Adrenal gland (tissue), 12 donors: ENCODE data around the gene ZBTB3. TPM values are rescaled to one million over a fixed set of nuclear protein-coding genes. Genes with fewer than 3 reads are reported as not detected.
"Not testable (repeated sequence)": the region's sequence is repeated elsewhere in the genome, so short reads cannot be mapped to it uniquely, and the experiment has no call there.

Source experiments
- DNase-seq, 7 donors: peaks; one replicate each; pipeline ENCODE4 v3.0.0-alpha.2; 2019 to 2020
- H3K27ac ChIP-seq, 5 donors: fragments of 200-600 bp; sonication (generic) in 4 of 5; 1 replicate in 3 of 5; 2 replicates in 2 of 5; pipeline versions ENCODE4 v1.5.1 to v1.8.0; 2016 to 2020; ENCODE audit warnings: mild to moderate bottlenecking in 1 of 5
- H3K27me3 ChIP-seq: fragments of 200-600 bp; 2 replicates; pipeline ENCODE4 v1.8.0; 2021
- H3K36me3 ChIP-seq, 2 donors: fragments of 200-600 bp; replicated peaks in 1 of 2; 1 replicate in 1 of 2; 2 replicates in 1 of 2; pipeline versions ENCODE4 v1.5.1 to v1.8.0; 2018 to 2022
- H3K4me1 ChIP-seq, 2 donors: fragments of 200-600 bp; replicated peaks in 1 of 2; 1 replicate in 1 of 2; 2 replicates in 1 of 2; pipeline versions ENCODE4 v1.5.1 to v1.8.0; 2018 to 2021
- H3K4me3 ChIP-seq, 4 donors: fragments of 200-600 bp; sonication (generic) in 3 of 4; one replicate each; pipeline ENCODE4 v1.5.1; 2016 to 2018
- H3K9me3 ChIP-seq, 3 donors: fragments of 200-600 bp; sonication (generic) in 1 of 3; replicated peaks in 1 of 3; 1 replicate in 2 of 3; 2 replicates in 1 of 3; pipeline versions ENCODE4 v1.5.1 to v1.8.0; 2016 to 2021
- POLR2A ChIP-seq, 2 donors: fragments of 450-650 bp; IDR thresholded peaks; one replicate each; pipeline ENCODE4 v1.6.1; 2017; ENCODE audit warnings: antibody characterized with exemption in 2 of 2, mild to moderate bottlenecking in 2 of 2, moderate library complexity in 1 of 2
- WGBS, 4 donors: extraction: QIAGEN DNeasy Blood & Tissue Kit in 2 of 4; methylation state at CpG; one replicate each; pipeline versions ENCODE4 v1.1.5 to v1.1.7; 2013 to 2017; 5-methylcytosine and 5-hydroxymethylcytosine counted together
- intact Hi-C, 2 donors: fragments of 100-400 bp; cut with DNase I; formaldehyde crosslinking; loops; one replicate each; pipeline versions ENCODE4 v1.14.1 to v1.15.0; 2022 to 2023
- polyA plus RNA-seq, 3 donors: library from polyadenylated mRNA; stranded (reverse); fragments of 200-250 nt in 2 of 3; fragments of 350-450 nt in 1 of 3; fragmentation: Illumina TruSeq in 1 of 3; extraction: RNeasy Lipid Tissue Mini Kit (QIAGEN cat#74804) in 1 of 3; gene quantifications; one replicate each; pipeline ENCODE4 v1.2.3, GENCODE V29; 2013 to 2014
- total RNA-seq, 9 donors: library from RNA; depleted of rRNA in 4 of 9; stranded (reverse); fragments of >200 nt in 4 of 9; fragments of 120-200 nt in 1 of 9; fragmentation: NEBNext Ultra II Directional in 1 of 9; extraction: Animal tissue kit (Norgen Biotek cat#: 25700) in 1 of 9; gene quantifications; one replicate each; pipeline versions ENCODE4 v1.1.0 to v1.2.4, GENCODE V29; 2013 to 2023
- TF ChIP-seq, protein P1 (sequence below), 6 experiments: fragments of 450-650 bp in 4 of 6; fragments of 200-600 bp in 2 of 6; sonication (generic) in 1 of 6; IDR thresholded peaks; 1 replicate in 5 of 6; 2 replicates in 1 of 6; pipeline versions ENCODE4 v1.5.1 to v1.8.0; 2016 to 2021; ENCODE audit warnings: antibody characterized with exemption in 6 of 6, mild to moderate bottlenecking in 2 of 6, moderate library complexity in 1 of 6
- donor health status: healthy with polysubstance abuse.
- donor health status: Bipolar disorder and iron deficiency.
- donor health status: DM: yes; HTN: yes; CAD: no.
- donor health status: DM: no; HTN: no; CAD: no.
- donor health status: DM: no; HTN: no; CAD: no.
- donor health status: DM: yes; HTN: yes; CAD: no.

The ZBTB3 gene
- total and polyA plus RNA-seq, 12 donors, result 3.0 to 19.5 (median 10.3) TPM

DNA sequence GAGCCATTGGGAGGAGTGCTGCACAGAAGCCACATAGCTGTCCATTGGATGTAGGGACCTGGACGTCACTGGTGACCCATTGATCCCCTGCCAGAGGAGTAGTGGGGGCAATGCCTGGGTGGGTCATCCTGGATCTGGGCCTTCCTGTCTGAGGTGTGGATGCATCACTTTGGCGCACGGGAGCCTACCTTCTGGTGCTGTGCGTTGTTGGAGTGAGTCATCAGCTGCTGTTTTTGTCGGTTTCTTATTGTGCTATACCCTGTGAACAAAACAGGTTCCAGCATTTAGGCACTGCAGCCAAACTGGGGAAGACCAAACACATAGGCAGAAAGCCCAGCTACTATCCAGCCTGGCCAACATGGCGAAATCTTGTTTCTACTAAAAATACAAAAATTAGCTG is 20.4 kb upstream of the ZBTB3 start:
- Histone ChIP-seq H3K27me3 (no peaks in the 10 kb centered on the region), H3K36me3 (peaks cover 0 to 33% of the 10 kb centered on the region in 2 donors), H3K9me3 (no peaks in the 10 kb centered on the region), H3K4me1 (peaks cover 13 to 25% of the 10 kb centered on the region in 2 donors), H3K27ac (no peak overlapping the region), H3K4me3 (no peak overlapping the region)
- intact Hi-C loops, result no loop called here
- 73 to 85% (median 81%) methylated on average over 3 to 6 of the region's 6 CpGs for WGBS, 4 donors
- no peak for TF ChIP-seq POLR2A (IDR thresholded peaks at IDR 0.05)
- TF ChIP-seq, protein P1, sequence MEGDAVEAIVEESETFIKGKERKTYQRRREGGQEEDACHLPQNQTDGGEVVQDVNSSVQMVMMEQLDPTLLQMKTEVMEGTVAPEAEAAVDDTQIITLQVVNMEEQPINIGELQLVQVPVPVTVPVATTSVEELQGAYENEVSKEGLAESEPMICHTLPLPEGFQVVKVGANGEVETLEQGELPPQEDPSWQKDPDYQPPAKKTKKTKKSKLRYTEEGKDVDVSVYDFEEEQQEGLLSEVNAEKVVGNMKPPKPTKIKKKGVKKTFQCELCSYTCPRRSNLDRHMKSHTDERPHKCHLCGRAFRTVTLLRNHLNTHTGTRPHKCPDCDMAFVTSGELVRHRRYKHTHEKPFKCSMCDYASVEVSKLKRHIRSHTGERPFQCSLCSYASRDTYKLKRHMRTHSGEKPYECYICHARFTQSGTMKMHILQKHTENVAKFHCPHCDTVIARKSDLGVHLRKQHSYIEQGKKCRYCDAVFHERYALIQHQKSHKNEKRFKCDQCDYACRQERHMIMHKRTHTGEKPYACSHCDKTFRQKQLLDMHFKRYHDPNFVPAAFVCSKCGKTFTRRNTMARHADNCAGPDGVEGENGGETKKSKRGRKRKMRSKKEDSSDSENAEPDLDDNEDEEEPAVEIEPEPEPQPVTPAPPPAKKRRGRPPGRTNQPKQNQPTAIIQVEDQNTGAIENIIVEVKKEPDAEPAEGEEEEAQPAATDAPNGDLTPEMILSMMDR (IDR thresholded peaks at IDR 0.05), result no peak
- DNase-seq, result no peak

DNA sequence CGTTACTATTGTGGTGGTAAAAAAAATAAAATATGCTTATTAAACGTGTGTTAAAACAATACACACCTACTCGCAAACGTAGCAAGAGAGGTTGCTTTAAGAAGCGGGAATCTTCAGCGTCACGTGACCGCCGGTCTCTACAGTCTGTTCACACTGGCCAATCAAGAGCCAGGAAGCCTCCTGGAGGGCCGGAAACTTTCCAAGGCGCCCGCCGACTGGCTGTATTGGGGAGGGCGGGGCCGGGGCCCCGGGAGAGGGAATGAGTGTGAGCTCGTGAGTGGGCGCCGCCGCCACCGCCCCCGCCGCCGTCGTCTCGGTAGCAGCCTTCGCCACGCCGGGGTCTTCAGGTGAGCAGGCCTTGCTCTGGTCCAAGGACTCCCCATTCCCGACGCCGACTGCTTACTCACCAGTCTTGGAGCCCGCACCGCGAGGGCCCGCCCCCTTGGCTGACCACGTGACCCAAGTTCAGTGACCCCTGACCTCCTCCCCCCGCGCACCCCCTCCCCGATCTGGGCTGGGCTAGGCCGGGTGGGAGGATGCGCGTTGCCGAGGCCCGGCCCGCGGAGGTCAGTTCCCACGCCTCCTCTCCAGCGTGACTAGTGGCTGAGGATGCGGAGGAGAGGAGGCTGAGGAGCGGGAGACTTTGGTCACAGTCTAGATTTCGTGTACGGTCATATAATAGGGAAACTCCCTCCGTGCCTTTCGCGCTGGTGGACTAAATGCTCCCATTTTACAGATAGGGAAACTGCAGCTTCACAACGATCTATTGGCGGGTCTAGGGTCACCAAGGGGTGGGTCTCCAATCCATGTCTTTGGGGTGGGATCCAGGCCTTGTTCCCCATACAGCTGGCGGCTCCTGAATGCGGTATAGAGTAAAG is 17.4 kb upstream of the ZBTB3 start, which contains the start of gene TAF6L:
Gene TAF6L (plus strand): TSS at position 253 of the 878 bp plus-strand sequence. CDS start 4,388 bp downstream, outside the sequence.
- Histone ChIP-seq H3K36me3 (peaks cover 0 to 21% of the 10 kb centered on the region in 2 donors), H3K4me1 (peaks cover 13 to 26% of the 10 kb centered on the region in 2 donors), H3K4me3 (peak within 1 kb of the TSS in 2 of 4 donors; percentile 21 to 75), H3K27me3 (no peaks in the 10 kb centered on the region), H3K27ac (peak within 1 kb of the TSS; percentile 73 to 97 (median 93)), H3K9me3 (no peaks in the 10 kb centered on the region)
- peak; percentile 97 to 99 (median 99) for DNase-seq
- 2 to 6% (median 4%) methylated on average over 27 to 60 of the region's 60 CpGs for WGBS, 4 donors
- TF ChIP-seq, protein P1 (IDR thresholded peaks at IDR 0.05), result no peak
- peak; percentile 8 to 56 for TF ChIP-seq POLR2A (IDR thresholded peaks at IDR 0.05)
- intact Hi-C loops, result no loop called here

DNA sequence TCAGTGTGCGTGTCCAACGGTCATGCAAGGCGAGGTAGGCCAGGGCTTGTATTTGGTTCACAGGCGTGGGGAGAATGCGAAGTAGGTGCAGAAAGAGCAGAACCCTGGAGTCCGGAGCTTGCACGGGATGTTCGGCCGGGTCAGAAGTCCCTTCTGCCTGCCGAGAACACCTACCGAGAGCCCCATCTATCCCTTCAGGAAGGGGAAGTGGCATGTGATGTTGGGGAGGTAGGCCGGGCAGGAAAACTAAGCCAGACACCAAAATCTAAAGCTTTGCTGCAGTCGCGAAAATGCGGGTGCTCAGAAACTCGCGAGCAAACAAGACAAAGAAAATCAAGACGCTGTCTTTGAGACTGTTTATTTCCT is 16.8 kb upstream of the ZBTB3 start:
- Histone ChIP-seq H3K27ac (peak overlapping the region; percentile 73 to 97 (median 93)), H3K36me3 (peaks cover 0 to 21% of the 10 kb centered on the region in 2 donors), H3K4me3 (peak overlapping the region in 2 of 4 donors; percentile 21 to 75), H3K27me3 (no peaks in the 10 kb centered on the region), H3K9me3 (no peaks in the 10 kb centered on the region), H3K4me1 (peaks cover 13 to 26% of the 10 kb centered on the region in 2 donors)
- no peak for TF ChIP-seq POLR2A (IDR thresholded peaks at IDR 0.05)
- TF ChIP-seq, protein P1 (IDR thresholded peaks at IDR 0.05), result no peak
- intact Hi-C loops, result no loop called here
- WGBS, 4 donors, result 2 to 4% (median 3%) methylated on average over 15 to 18 of the region's 18 CpGs
- peak in 4 of 7 donors; percentile 26 to 48 (median 34) for DNase-seq

DNA sequence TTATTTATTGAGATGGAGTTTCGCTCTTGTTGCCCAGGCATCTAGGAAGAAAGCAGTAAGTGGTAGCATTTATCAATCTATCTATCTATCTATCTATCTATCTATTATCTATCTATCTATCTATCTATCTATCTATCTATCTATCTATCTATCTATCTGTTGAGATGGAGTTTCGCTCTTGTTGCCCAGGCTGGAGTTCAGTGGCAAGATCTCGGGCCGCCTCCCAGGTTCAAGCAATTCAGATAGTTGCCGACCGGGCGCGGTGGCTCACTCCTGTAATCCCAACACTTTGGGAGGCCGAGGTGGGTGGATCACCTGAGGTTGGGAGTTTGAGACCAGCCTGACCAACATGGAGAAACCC is 6.9 kb upstream of the ZBTB3 start:
- Histone ChIP-seq H3K4me1 (peaks cover 8 to 12% of the 10 kb centered on the region in 2 donors), H3K27ac (peak overlapping the region in 3 of 5 donors; percentile 50 to 91 (median 73)), H3K4me3 (peak overlapping the region in 2 of 4 donors; percentile 65 to 85), H3K36me3 (peaks cover 0 to 13% of the 10 kb centered on the region in 2 donors)
- H3K9me3 ChIP-seq, DNase-seq, intact Hi-C loops, H3K27me3 ChIP-seq: not testable (repeated sequence)
- 33 to 44% (median 34%) methylated on average over 9 of the region's 9 CpGs for WGBS, 4 donors
